Hepatocyte (in vitro differentiated cells): ENCODE results near the gene CCDC136.

ENCODE experiments used
- EZH2 ChIP-seq: fragments of 200-600 bp; sonication (generic); IDR thresholded peaks from 2 replicates; pipeline ENCODE4 v1.6.1; 2016; ENCODE audit warnings: antibody characterized with exemption, mild to moderate bottlenecking, borderline replicate concordance
- TF ChIP-seq, protein P1 (sequence below): fragments of 200-600 bp; sonication (generic); IDR thresholded peaks from 2 replicates; pipeline ENCODE4 v1.5.1; 2016; ENCODE audit warnings: antibody characterized with exemption, mild to moderate bottlenecking; ENCODE audit not compliant: poor library complexity

DNA sequence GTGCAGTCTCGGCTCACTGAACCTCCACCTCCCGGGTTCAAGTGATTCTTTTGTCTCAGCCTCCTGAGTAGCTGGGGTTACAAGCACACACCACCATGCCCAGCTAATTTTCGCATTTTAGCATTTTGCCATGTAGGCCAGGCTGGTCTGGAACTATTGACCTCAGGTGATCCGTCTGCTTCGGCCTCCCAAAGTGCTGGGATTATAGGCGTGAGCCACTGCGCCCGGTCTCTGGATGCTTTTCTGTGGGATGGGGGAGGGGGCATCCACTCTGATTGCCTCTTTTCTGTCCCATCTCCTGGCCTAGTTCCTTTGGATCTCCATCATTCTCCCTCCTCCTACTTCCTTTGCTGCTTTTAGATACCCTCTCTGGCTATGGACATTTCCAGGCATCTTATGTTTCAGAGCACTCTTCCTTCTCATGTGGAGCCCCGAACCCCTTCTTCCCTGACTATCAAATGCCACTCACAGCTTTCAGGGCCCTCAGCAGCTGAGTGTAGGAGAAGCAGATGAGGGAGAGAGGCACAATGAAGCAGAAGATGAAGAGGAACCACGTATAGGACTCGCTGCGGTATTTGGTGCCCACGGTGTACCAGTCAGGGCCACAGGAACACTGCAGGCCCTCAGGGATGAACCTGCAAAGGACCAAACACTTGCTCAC lies 17.6 kb upstream of the CCDC136 start:
- TF ChIP-seq, protein P1, sequence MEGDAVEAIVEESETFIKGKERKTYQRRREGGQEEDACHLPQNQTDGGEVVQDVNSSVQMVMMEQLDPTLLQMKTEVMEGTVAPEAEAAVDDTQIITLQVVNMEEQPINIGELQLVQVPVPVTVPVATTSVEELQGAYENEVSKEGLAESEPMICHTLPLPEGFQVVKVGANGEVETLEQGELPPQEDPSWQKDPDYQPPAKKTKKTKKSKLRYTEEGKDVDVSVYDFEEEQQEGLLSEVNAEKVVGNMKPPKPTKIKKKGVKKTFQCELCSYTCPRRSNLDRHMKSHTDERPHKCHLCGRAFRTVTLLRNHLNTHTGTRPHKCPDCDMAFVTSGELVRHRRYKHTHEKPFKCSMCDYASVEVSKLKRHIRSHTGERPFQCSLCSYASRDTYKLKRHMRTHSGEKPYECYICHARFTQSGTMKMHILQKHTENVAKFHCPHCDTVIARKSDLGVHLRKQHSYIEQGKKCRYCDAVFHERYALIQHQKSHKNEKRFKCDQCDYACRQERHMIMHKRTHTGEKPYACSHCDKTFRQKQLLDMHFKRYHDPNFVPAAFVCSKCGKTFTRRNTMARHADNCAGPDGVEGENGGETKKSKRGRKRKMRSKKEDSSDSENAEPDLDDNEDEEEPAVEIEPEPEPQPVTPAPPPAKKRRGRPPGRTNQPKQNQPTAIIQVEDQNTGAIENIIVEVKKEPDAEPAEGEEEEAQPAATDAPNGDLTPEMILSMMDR: no peak
- TF ChIP-seq EZH2: no peak
